HepG2 (cell line): ENCODE measurements around the gene CYSRT1. TPM values are rescaled to one million over a fixed set of nuclear protein-coding genes. Genes with fewer than 3 reads are reported as not detected.

ENCODE experiments used
- ARID2 ChIP-seq: sonication (generic); formaldehyde crosslinking; IDR thresholded peaks from 2 replicates; pipeline ENCODE4 v1.8.1; 2022; ENCODE audit warnings: mild to moderate bottlenecking, missing genetic modification reagents, borderline replicate concordance
- BORCS8-MEF2B ChIP-seq: sonication (generic); formaldehyde crosslinking; IDR thresholded peaks from 2 replicates; pipeline ENCODE4 v1.8.0; 2022; ENCODE audit warnings: mild to moderate bottlenecking, missing genetic modification reagents
- CREM ChIP-seq, 2 experiments: sonication (generic) in 1 of 2; formaldehyde crosslinking in 1 of 2; IDR thresholded peaks; 2 replicates each; pipeline versions ENCODE4 v1.4.0 to v1.6.1; 2016 to 2020; ENCODE audit warnings: antibody characterized with exemption in 1 of 2, mild to moderate bottlenecking in 1 of 2, missing genetic modification reagents in 1 of 2
- ELF3 ChIP-seq: IDR thresholded peaks from 2 replicates; pipeline ENCODE4 v1.6.1; 2016; ENCODE audit warnings: missing genetic modification reagents, missing compliant biosample characterization
- HDAC1 ChIP-seq: sonication (generic); formaldehyde crosslinking; IDR thresholded peaks from 2 replicates; pipeline ENCODE4 v1.5.1; 2020; ENCODE audit warnings: mild to moderate bottlenecking, missing genetic modification reagents
- HMG20B ChIP-seq: conservative IDR thresholded peaks from 2 replicates; pipeline ENCODE4 v1.6.1; 2016; ENCODE audit warnings: missing genetic modification reagents, missing compliant biosample characterization
- HNF4G ChIP-seq, 2 experiments: sonication (generic) in 1 of 2; formaldehyde crosslinking in 1 of 2; IDR thresholded peaks; 2 replicates each; pipeline versions ENCODE4 v1.4.0 to v1.6.1; 2011 to 2020; ENCODE audit warnings: borderline replicate concordance in 2 of 2, low read depth in 2 of 2, mild to moderate bottlenecking in 2 of 2, low read length in 1 of 2, missing genetic modification reagents in 1 of 2, moderate library complexity in 1 of 2
- HNRNPLL ChIP-seq: fragments of 200-400 bp; formaldehyde crosslinking; IDR thresholded peaks from 2 replicates; pipeline ENCODE4 v1.6.1; 2017; ENCODE audit warnings: mild to moderate bottlenecking, low read depth, low read length; ENCODE audit not compliant: poor library complexity, severe bottlenecking
- IKZF1 ChIP-seq: fragments of 450-650 bp; IDR thresholded peaks from 2 replicates; pipeline ENCODE4 v1.7.1; 2016
- NFE2 ChIP-seq: sonication (generic); formaldehyde crosslinking; IDR thresholded peaks from 2 replicates; pipeline ENCODE4 v1.4.0; 2020; ENCODE audit warnings: missing genetic modification reagents
- NFRKB ChIP-seq: fragments of 450-650 bp; IDR thresholded peaks from 2 replicates; pipeline ENCODE4 v1.6.1; 2017
- PHF20 ChIP-seq: sonication (generic); formaldehyde crosslinking; IDR thresholded peaks from 2 replicates; pipeline ENCODE4 v1.5.0; 2020; ENCODE audit warnings: mild to moderate bottlenecking, missing genetic modification reagents
- PREB ChIP-seq: sonication (generic); formaldehyde crosslinking; IDR thresholded peaks from 2 replicates; pipeline ENCODE4 v1.4.0; 2020; ENCODE audit warnings: missing genetic modification reagents
- REXO4 ChIP-seq: sonication (generic); formaldehyde crosslinking; IDR thresholded peaks from 2 replicates; pipeline ENCODE4 v1.8.0; 2022; ENCODE audit warnings: missing genetic modification reagents, mild to moderate bottlenecking, borderline replicate concordance
- SP5 ChIP-seq: IDR thresholded peaks from 2 replicates; pipeline ENCODE4 v1.6.1; 2016; ENCODE audit warnings: low read depth, borderline replicate concordance
- SUZ12 ChIP-seq: fragments of 150-350 bp; IDR thresholded peaks from 2 replicates; pipeline ENCODE4 v1.6.1; 2014; ENCODE audit warnings: low read depth, low read length
- ZBTB20 ChIP-seq: sonication (generic); formaldehyde crosslinking; IDR thresholded peaks from 2 replicates; pipeline ENCODE4 v1.8.1; 2023; ENCODE audit warnings: missing genetic modification reagents, low read depth, mild to moderate bottlenecking, borderline replicate concordance
- ZFP36 ChIP-seq: fragments of 150-350 bp; IDR thresholded peaks from 2 replicates; pipeline ENCODE4 v1.6.1; 2018; ENCODE audit warnings: borderline replicate concordance, low read length, low read depth; ENCODE audit not compliant: partially characterized antibody
- ZMAT3 ChIP-seq: sonication (generic); formaldehyde crosslinking; conservative IDR thresholded peaks from 2 replicates; pipeline ENCODE4 v1.7.0; 2021; ENCODE audit warnings: missing genetic modification reagents
- ZNF180 ChIP-seq: sonication (generic); formaldehyde crosslinking; IDR thresholded peaks from 2 replicates; pipeline ENCODE4 v1.4.0; 2020; ENCODE audit warnings: low read depth, missing genetic modification reagents, borderline replicate concordance
- ZNF484 ChIP-seq: sonication (generic); formaldehyde crosslinking; IDR thresholded peaks from 2 replicates; pipeline ENCODE4 v1.5.1; 2020; ENCODE audit warnings: mild to moderate bottlenecking, low read depth, missing genetic modification reagents, borderline replicate concordance
- ZNF614 ChIP-seq: IDR thresholded peaks from 2 replicates; pipeline ENCODE4 v1.6.1; 2018; ENCODE audit warnings: missing biosample characterization, missing genetic modification reagents, inconsistent platforms, borderline replicate concordance
- ZNF709 ChIP-seq: sonication (generic); formaldehyde crosslinking; IDR thresholded peaks from 2 replicates; pipeline ENCODE4 v1.5.0; 2020; ENCODE audit warnings: mild to moderate bottlenecking, missing genetic modification reagents
- ZNF746 ChIP-seq: sonication (generic); formaldehyde crosslinking; IDR thresholded peaks from 2 replicates; pipeline ENCODE4 v1.8.0; 2022; ENCODE audit warnings: mild to moderate bottlenecking, missing genetic modification reagents
- ZNF749 ChIP-seq: sonication (generic); formaldehyde crosslinking; IDR thresholded peaks from 2 replicates; pipeline ENCODE4 v1.8.0; 2022; ENCODE audit warnings: mild to moderate bottlenecking, missing genetic modification reagents, moderate library complexity, borderline replicate concordance
- ZSCAN25 ChIP-seq: sonication (generic); formaldehyde crosslinking; IDR thresholded peaks from 2 replicates; pipeline ENCODE4 v1.8.0; 2022; ENCODE audit warnings: mild to moderate bottlenecking, missing genetic modification reagents
- polyA plus RNA-seq, 8 experiments: library from polyadenylated mRNA; depleted of rRNA in 3 of 8; stranded (reverse) in 7 of 8; unstranded in 1 of 8; fragments of >200 nt; fragmentation: Illumina TruSeq in 4 of 8; extraction: Trizol in 4 of 8; gene quantifications; 2 replicates each; pipeline versions ENCODE4 v1.2.1 to v1.2.3, GENCODE V29; 2011 to 2016; ENCODE audit warnings: low read depth in 4 of 8, missing spikeins in 1 of 8, mixed read lengths in 1 of 8; ENCODE audit not compliant: insufficient read depth in 1 of 8
- total RNA-seq, 5 experiments: library from RNA; depleted of rRNA; stranded (reverse); fragments of >200 nt; fragmentation: Illumina TruSeq; extraction: Trizol; gene quantifications; 2 replicates each; pipeline ENCODE4 v1.2.3, GENCODE V29; 2016; ENCODE audit warnings: low read depth in 1 of 5

Gene CYSRT1
- total and polyA plus RNA-seq, 2 of the 13 experiments (the other 11 are each of a cell fraction or from before 2014, with no cell fraction given) = 1.5 to 2.1 TPM

GRCh38 chr9:137199411-137200121 lies 25.4 kb upstream of the CYSRT1 start (continued):
- TF ChIP-seq ZNF749 (CRISPR knock-in tag) (no peak), ZNF180 (no peak), REXO4 (no peak), PHF20 (no peak), ARID2 (CRISPR knock-in tag) (no peak), ZNF746 (CRISPR knock-in tag) (no peak), ZFP36 (no peak), CREM (IDR thresholded peaks at IDR 0.05) (no peak), CREM (CRISPR knock-in tag; IDR thresholded peaks at IDR 0.05) (no peak), HDAC1 (peak; percentile 49; the same call in 1 of the 2 replicates), IKZF1 (no peak), HMG20B (no peak), ZBTB20 (CRISPR knock-in tag) (no peak), ZMAT3 (CRISPR knock-in tag) (no peak), SP5 (CRISPR knock-in tag) (no peak), HNF4G (IDR thresholded peaks at IDR 0.05; ENCODE audit: borderline replicate concordance, low read depth, low read length) (no peak), HNF4G (CRISPR knock-in tag; IDR thresholded peaks at IDR 0.05; ENCODE audit: borderline replicate concordance, low read depth) (no peak), BORCS8-MEF2B (CRISPR knock-in tag) (no peak), ZNF614 (CRISPR knock-in tag) (no peak), NFRKB (no peak), ZNF709 (CRISPR knock-in tag) (0 out of 2 replicates have a peak, but pooled peaks have one; percentile 6), HNRNPLL (peak; percentile 9), NFE2 (CRISPR knock-in tag) (no peak), ZNF484 (CRISPR knock-in tag) (no peak), ZSCAN25 (no peak), PREB (CRISPR knock-in tag) (no peak), ELF3 (CRISPR knock-in tag) (no peak), SUZ12 (no peak)
